NCI-H82 treated with DMSO at 0.1 percent for 48 hours (cell line): ENCODE results near the gene PREB.

Experiments
- DNase-seq: peaks from one replicate; lab custom pipeline; 2025; ENCODE audit not compliant: unreplicated experiment; lab: John Stamatoyannopoulos, UW

PREB gene

GRCh38 chr2:27096748-27097297 lies 37.6 kb downstream of the PREB start:
- DNase-seq: no peak

- peak; percentile 54 for DNase-seq
These were observed 38.4 kb downstream of the PREB start for GRCh38 chr2:27095745-27096651.

- DNase-seq: no peak
These were observed 39.0 kb downstream of the PREB start for GRCh38 chr2:27095427-27095744.

- DNase-seq: no peak
These were observed 40.0 kb downstream of the PREB start for GRCh38 chr2:27094353-27094984.

GRCh38 chr2:27093430-27094352 lies 40.7 kb downstream of the PREB start:
- peak; percentile 60 for DNase-seq

- no peak for DNase-seq
These were observed 41.6 kb downstream of the PREB start for GRCh38 chr2:27092696-27093429.

GRCh38 chr2:27091746-27092695 lies 42.4 kb downstream of the PREB start:
- no peak for DNase-seq

GRCh38 chr2:27089111-27089954 lies 45.1 kb downstream of the PREB start:
- DNase-seq: no peak

- DNase-seq: no peak
These were observed 45.8 kb downstream of the PREB start for GRCh38 chr2:27088634-27089033.

- DNase-seq: no peak
These were observed 46.5 kb downstream of the PREB start for GRCh38 chr2:27087823-27088410.

GRCh38 chr2:27086724-27087593 lies 47.5 kb downstream of the PREB start, which contains the start of gene KHK:
TSS of gene KHK (plus strand) at chr2:27086772. CDS start at chr2:27087260, 488 bp downstream.
- DNase-seq: no peak

- peak; percentile 77 for DNase-seq
These were observed 48.2 kb downstream of the PREB start for GRCh38 chr2:27086090-27086723.

GRCh38 chr2:27085673-27086089 lies 48.8 kb downstream of the PREB start:
- no peak for DNase-seq

- no peak for DNase-seq
These were observed 49.3 kb downstream of the PREB start for GRCh38 chr2:27085062-27085672.

- DNase-seq: no peak
These were observed 50.0 kb downstream of the PREB start for GRCh38 chr2:27084297-27085061.
